Right renal cortex interstitium (tissue), 3 donors: Measurements from ENCODE around the gene EBI3. TPM values are rescaled to one million over a fixed set of nuclear protein-coding genes. Genes with fewer than 3 reads are reported as not detected.
"Not testable (repeated sequence)": the region's sequence is repeated elsewhere in the genome, so short reads cannot be mapped to it uniquely, and the experiment has no call there.

ENCODE experiments used
- DNase-seq, 3 donors: peaks; one replicate each; pipeline ENCODE4 v3.0.0-alpha.2; 2013; ENCODE audit warnings: low read depth in 3 of 3, low spot score in 2 of 3
- polyA plus RNA-seq, 3 donors: library from polyadenylated mRNA; unstranded; fragments of 120-200 nt; gene quantifications; one replicate each; pipeline ENCODE4 v1.2.1, GENCODE V29; 2013; ENCODE audit not compliant: insufficient read length in 3 of 3

EBI3 gene
- polyA plus RNA-seq, 3 donors, result 0.40 to 0.56 (median 0.49) TPM

DNA sequence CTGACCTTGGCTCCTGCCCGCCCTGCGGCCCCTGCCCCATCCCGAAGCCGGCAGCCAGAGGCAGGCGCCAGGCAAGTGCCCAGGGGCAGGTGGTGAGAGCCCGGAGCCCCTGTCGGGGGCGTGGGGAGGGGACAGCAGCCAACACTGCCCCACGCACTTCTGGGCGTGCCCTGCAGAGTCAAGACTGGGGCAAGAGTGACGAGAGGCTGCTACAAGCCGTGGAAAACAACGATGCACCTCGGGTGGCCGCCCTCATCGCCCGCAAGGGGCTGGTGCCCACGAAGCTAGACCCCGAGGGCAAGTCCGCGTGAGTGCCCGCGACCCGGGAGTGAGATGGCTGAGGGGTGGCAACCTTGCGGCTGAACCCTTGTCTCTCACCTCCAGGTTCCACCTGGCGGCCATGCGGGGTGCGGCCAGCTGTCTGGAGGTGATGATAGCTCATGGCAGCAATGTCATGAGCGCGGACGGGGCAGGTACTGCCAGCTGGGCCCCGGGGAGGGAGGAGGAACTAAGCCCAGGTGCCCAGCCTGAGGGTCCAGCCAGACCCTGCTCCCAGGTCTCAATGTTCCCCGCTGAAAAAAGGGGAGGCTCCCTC, 29.5 kb upstream of the EBI3 start:
- DNase-seq, result no peak

DNA sequence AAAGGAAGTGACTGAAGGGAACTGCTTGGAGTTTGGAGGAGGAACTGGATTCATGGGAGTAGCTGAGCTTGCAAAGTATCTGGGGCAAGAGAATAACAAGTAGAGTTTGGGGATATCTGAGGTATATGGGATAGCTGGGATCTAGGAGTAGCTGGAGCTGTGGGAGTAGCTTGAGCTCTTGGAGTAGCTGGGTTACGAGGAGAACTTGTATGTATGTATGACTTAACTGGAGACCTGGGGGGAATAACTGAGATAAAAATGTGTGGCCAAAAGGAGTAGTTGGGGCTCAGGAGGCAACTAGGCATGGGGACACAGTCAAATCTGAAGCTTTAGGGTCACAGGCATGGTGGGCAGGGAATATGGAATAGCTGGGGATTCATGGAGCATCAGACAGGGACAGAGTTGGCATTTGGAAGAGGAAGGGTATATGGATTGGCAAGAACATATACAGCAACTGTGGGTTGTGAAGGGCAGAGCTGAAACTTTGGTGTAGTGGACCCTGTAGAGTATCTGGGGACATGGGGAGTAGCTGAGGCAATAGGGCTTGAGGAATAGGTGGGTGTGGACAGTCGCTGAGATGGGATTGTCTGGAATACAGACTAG, 28.3 kb upstream of the EBI3 start:
- DNase-seq, result no peak

DNA sequence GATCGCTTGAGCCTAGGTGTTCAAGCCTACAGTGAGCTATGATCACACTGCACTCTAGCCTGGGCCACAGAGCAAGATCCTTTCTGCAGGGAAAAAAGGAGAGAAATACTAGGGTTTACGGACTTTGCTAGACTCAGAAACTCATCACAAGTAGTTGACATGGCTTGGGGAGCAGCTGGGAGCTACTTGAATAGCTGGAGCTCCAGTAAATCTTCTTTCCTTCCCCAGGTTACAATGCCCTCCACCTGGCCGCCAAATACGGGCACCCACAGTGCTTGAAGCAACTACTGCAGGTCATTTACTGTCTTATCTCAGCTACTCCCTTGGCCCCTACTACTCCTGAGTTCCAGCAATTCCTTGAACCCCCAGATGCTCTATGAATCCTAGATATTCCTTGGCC, 27.5 kb upstream of the EBI3 start:
- DNase-seq, result no peak

DNA sequence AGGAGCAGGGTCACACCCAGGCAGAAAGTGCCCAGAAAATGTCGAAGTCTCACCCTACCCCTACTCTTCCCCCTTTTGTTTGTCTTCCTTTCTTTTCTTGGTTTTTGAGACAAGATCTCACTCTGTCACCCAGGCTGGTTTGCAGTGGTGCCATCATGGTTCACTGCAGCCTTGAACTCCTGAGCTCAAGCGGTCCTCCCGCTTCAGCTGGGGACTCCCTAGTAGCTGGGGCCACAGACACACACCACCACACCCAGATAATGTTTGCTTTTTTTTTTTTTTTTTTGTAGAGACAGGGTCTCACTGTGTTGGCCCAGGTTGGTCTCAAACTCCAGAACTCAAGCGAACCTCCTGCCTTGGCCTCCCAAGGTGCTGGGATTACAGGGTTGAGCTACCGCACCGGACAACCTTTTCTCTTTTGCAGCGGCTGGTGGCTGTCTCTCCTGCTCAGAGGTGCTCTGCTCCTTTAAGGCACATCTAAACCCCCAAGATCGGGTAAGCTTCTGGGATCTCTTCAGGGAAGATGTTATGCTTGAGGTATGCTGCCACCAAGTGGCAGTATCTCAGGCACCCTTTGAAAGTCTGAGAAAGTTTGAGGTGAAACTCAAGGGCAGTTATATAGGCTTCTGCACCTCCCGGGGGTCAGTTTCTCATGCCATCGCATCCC, 22.4 kb upstream of the EBI3 start:
- DNase-seq, result no peak

DNA sequence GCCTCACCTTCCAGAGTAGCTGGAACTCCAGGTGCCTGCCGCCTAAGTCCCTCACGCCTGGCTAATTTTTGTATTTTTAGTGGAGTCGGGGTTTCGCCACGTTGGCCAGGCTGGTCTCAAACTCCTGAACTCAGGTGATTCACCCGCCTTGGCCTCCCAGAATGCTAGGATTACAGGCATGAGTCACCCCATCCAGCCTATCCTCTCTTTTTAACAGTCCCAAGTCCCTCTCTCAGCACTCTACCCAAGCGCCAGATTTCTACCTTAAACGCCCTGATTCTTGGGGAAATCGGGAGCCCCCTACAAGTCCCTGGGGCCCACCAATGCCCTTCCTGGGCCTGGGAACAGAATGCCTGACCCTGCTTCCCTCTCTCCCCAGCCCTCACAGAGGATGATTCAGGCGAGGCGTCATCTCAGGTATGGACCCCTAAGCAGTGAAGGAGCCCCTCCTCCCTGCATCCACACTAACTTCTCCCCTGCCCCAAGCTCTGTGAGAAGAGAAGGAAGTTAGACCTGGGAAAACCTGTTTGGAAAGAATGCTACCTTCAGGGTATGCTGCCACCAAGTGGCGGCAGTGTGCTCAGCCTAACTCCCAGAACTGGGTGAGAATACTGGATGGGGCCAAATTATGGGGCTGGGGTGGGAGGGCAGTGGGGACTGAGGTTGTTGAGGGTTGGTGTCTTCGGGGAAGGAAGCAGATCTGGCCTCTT, 20.8 kb upstream of the EBI3 start:
- no peak for DNase-seq

DNA sequence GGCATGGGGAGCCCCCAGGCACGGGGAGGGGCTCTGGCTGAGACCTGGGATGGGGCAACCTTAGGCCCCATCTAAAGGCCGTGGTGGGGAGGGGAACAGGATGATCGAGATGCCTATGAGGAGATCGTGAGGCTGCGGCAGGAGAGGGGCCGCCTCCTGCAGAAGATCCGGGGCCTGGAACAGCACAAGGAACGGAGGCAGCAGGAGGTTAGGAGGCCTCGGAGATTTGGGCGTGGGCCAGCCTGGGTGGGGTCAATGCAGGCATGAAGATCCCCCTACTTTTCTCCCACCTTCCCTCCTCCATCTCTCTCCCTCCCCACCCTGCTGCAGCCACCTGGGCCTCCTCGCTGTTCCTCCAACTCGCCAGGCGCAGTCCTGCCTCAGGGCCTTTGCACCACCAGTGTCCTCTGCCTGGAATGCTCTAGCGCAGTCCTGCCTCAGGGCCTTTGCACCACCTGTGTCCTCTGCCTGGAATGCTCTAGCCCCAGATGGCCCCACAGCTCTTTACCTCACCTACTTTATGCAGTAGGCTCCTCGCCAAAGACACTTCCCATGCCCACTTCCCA, 19.1 kb upstream of the EBI3 start:
- no peak for DNase-seq

DNA sequence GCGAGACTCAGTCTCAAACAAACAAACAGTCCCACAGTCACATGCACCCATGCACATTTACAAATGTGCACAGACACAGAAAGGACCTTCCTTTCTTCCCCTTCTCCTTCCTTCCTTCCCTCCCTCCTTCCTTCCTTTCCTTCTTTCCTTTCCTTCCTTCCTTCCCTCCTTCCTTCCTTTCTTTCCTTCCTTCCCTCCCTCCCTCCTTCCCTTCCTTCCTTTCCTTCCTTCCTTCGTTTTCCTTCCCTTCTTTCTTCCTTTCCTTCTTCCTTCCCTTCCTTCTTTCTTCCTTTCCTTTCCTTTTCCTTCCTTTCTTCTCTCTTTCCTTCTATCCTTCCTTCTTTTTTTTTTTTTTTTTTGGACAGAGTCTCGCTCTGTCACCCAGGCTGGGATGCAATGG, 16.2 kb upstream of the EBI3 start:
- no peak for DNase-seq

DNA sequence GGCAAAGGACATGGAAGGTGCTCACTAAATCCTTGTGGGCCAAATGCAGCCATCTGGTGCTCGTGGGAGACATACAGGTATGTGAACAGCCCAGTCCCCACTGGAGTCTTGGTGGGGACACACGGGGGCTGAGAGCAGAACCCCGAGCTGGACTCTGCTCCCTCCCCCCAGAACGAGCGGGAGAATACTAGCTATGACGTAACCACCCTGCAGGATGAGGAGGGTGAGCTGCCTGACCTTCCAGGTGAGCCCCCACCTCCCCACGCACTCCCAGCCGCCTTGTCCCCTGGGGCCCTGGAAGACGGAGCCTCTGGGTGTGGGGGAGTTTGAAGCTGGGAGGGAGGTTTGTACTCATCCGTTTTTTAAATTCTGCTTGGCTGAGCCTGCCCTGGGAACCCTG, 13.5 kb upstream of the EBI3 start:
- DNase-seq, result no peak

DNA sequence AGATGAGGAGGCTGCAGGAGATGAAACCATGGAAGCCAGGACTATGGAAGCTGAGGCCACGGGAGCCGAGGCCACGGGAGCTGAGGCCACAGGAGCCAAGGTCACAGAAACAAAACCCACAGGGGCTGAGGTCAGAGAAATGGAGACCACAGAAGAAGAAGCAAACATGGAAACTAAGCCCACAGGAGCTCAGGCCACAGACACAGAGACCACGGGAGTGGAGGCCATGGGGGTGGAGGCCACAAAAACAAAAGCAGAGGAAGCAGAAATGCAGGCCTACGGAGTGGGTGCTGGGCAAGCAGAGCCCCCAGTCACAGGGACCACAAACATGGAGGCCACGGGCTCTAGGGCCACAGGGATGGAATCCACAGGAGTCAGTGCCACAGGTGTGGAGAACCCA, 12.5 kb upstream of the EBI3 start:
- DNase-seq, result no peak

DNA sequence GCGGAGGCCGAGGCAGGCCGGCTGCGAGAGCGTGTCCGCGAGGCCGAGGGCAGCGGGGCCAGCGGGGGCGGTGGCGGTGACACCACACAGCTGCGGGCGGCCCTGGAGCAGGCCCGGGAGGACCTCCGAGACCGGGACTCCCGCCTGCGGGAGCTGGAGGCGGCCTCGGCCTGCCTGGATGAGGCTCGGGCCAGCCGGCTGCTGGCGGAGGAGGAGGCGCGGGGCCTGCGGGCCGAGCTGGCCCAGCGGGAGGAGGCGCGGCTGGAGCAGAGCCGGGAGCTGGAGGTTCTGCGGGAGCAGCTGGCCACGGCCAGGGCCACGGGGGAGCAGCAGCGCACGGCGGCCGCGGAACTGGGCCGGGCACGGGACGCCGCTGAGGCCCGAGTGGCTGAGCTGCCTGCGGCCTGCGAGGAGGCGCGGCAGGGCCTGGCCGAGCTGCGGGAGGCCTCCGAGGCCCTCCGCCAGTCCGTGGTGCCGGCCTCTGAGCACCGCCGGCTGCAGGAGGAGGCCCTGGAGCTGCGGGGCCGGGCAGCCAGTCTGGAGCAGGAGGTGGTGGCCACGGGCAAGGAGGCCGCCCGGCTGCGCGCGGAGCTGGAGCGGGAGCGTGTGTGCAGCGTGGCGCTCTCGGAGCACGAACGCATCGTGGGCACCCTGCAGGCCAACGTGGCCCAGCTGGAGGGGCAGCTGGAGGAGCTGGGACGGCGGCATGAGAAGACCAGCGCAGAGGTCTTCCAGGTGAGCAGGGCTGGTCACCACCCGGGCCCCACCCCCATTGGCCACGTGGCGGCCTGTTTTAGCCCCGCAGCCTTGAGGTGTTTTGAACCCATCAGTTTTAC, 11.7 kb upstream of the EBI3 start:
- no peak for DNase-seq

DNA sequence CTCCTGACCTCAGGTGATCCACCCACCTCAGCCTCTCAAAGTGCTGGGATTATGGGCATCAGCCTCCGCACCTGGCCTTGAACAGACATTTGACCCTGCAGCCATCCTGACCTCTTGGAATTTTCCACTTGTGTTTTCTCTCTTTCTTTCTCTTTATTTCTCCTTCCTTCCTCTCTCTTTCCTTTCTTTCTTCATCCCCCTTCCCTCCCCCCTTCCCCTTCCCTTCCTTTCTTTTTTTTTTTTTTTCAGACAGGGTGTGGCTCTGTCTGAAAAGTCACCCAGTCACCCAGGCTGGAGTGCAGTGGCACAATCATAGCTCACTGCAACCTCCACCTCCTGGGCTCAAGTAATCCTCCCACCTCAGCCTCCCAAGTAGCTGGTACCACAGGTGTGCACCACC, 10.8 kb upstream of the EBI3 start:
- not testable (repeated sequence) for DNase-seq

DNA sequence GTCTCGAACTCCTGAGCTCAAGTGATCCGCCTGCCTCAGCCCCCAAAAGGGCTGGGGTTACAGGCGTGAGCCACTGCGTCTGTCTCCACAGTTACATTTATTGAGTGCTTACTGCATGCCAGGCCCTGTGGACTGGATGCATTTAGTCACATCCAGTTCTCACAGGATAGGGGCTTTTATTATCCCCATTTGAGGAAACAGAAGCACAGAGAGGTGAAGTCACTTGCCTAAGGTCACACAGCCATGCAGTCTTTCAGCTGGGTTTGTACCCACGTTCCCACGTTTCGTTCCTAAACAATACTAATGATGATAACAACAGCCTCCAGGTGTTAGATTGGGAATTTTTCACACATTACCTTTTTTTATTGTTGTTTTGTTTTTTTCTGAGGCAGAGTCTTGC, 9.1 kb upstream of the EBI3 start:
- no peak for DNase-seq

DNA sequence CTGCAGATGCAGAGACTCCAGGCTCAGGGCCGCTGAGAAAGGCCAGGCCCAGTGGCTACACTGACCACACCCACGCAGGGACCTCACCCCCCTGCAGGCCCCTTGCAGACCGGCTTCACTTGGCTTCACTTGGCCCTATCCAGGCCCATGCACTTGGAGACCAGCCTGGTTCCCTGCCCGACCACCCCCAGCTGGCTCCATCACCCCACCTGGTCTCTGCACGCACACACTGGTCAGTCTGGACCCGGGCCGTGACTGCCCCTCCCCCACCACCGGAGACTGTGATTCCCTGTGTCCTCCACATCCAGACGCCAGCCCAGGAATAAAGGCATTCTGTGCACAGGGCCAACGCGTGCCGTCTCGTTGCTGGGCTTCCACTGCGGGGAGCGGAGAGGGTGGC, 4.9 kb upstream of the EBI3 start:
- no peak for DNase-seq

DNA sequence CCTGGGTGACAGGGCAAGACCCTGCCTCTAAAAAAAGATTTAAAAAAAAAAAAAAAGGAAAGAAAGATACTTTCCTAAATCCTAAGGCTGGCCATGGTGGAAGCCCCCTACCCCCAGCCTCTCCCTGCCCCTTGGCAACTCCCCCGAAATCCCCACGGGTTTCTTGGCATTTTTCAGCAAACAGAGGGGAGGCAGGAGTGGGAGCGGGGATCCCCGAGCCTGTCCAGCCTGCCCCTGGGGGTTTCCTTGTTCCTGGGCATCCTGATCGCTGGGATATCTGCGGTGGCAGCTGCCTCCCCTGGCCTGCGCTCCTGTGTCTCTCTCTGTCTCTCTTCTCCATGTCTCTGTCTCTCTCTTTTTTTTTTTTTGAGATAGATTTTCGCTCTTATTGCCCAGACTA, 3.4 kb upstream of the EBI3 start:
- DNase-seq, result no peak

DNA sequence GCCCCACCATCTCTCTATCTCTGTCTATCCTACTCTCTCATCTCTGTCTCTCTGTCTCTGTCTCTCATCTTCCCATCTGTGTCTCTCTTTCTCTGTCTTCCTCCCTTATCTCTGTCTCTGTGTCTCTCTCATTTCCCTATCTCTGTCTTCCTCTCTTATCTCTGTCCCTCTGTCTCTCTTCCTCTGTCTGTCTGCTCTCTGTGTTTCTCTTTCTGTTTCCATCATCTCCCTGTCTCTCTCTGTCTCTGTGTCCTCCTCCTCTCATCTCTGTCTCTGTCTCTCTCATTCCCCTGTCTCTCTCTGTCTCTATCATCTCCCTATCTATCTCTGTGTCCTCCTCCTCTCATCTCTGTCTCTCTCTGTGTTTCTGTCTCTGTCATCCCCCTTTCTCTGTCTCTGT, 1.6 kb upstream of the EBI3 start:
- DNase-seq, result no peak

DNA sequence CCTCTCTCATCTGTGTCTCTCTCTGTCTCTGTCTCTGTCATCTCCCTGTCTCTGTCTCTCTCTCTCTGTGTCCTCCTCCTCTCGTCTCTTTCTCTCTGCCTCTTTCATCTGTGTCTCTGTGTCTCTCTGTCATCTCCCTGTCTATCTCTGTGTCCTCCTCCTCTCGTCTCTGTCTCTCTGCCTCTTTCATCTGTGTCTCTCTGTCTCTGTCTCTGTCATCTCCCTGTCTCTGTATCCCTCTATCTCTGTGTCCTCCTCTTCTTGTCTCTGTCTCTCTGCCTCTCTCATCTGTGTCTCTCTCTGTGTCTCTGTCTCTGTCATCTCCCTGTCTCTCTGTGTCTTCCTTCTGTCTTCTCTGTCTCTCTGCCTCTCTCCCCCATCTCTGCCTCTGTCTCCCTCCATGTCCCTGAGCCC, 551 bp upstream of the EBI3 start:
- DNase-seq, result no peak

DNA sequence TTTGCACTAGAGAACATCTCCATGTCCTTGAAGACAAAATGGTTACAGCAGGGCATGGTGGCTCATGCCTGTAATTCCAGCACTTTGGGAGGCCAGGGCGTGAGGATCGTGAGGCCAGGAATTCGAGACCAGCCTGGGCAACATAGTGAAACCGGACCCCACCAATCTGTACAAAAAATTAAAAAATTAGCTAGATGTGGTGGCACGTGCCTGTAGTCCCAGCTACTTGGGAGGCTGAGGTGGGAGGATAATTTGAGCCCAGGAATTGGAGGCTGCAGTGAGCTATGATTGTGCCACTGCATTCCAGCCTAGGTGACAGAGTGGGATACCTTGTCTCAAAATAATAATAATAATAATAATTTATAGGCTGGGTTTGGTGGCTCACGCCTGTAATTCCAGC, 914 bp downstream of the EBI3 start:
- not testable (repeated sequence) for DNase-seq

DNA sequence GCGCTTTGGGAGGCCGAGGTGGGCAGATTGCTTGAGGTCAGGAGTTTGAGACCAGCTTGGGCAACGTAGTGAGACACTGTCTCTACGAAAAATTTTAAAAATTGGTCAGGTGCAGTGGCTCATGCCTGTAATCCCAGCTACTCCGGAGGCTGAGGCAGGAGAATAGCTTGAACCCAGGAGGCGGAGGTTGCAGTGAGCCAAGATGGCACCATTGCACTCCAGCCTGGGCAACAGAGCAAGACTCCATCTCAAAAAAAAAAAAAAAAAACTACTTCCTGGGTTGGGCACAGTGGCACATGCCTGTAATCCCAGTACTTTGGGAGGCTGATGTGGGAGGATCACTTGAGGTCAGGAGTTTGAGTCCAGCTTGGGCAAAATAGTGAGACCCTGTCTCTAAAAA, 2.2 kb downstream of the EBI3 start:
- DNase-seq, result not testable (repeated sequence)

DNA sequence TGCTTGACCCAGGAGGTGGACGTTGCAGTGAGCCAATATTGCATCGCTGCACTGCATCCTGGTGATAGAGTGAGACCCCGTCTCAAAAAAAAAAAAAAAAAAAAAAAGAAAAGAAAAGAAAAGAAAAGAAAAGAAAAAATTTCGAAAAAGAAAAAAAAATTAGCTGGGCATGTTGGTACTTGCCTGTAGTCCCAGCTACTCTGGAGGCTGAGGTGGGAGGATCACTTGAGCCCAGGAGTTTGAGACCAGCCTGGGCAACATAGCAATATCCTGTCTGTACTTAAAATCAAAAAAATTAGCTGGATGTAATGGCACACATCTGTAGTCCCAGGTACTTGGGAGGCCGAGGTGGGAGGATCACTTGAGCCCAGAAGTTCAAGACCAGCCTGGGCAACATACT, 2.8 kb downstream of the EBI3 start:
- DNase-seq, result not testable (repeated sequence)

DNA sequence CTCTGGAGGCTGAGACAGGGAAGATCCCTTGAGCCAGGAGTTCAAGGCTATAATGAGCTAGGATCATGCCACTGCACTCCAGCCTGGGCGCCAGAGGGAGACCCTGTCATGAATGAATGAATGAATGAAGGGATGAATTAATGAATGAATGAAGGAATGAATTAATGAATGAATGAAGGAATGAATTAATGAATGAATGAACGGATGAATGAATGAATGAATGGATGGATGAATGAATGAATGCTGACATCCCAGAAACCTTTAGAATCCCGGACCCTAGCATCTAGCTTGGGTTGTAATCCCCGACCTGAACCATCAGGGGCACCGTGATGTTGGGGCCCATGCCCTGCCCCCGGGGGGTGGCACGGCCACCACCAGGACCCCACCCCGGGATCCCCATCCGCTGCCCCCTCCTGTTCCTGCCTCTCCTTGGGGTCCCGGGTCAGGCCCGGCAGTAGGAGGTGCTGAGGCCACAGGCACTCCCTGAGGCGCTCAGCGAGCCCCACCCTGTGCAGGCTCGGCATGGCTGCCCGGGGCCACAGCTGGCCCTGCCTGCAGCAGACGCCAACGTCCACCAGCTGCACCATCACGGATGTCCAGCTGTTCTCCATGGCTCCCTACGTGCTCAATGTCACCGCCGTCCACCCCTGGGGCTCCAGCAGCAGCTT, 3.4 kb downstream of the EBI3 start:
- DNase-seq, result no peak
